Neural cell (in vitro differentiated cells): ENCODE measurements around the gene HEPHL1. TPM values are rescaled to one million over a fixed set of nuclear protein-coding genes. Genes with fewer than 3 reads are reported as not detected.

ENCODE experiments used
- H2AFZ ChIP-seq: fragments of 200-600, 300-800 bp; sonication (generic), shearing (Covaris generic); 2 replicates; pipeline ENCODE4 v1.6.0; 2014; ENCODE audit warnings: low read depth, mild to moderate bottlenecking, antibody characterized with exemption, low read length, moderate library complexity
- H3F3A ChIP-seq: fragments of 200-600 bp; shearing (Covaris generic); 2 replicates; pipeline ENCODE4 v1.6.1; 2016; ENCODE audit warnings: mild to moderate bottlenecking, moderate library complexity, mixed read lengths, antibody characterized with exemption, low read length; ENCODE audit not compliant: insufficient read depth, poor library complexity, severe bottlenecking
- H3K27ac ChIP-seq: fragments of 200-600, 300-800 bp; sonication (generic), shearing (Covaris generic); 2 replicates; pipeline ENCODE4 v1.5.1; 2014; ENCODE audit warnings: mild to moderate bottlenecking, low read length, moderate library complexity
- H3K27me3 ChIP-seq: fragments of 300-800, 200-600 bp; sonication (generic), shearing (Covaris generic); 2 replicates; pipeline ENCODE4 v1.6.0; 2014; ENCODE audit warnings: mild to moderate bottlenecking, low read depth, low read length, moderate library complexity; ENCODE audit not compliant: insufficient read depth
- H3K36me3 ChIP-seq: fragments of 300-800, 200-600 bp; sonication (generic), shearing (Covaris generic); 2 replicates; pipeline ENCODE4 v1.5.1; 2014; ENCODE audit warnings: mild to moderate bottlenecking, antibody characterized with exemption, low read length, moderate library complexity; ENCODE audit not compliant: insufficient read depth
- H3K4me2 ChIP-seq: fragments of 300-800, 200-600 bp; sonication (generic), shearing (Covaris generic); 2 replicates; pipeline ENCODE4 v1.6.0; 2014; ENCODE audit warnings: mild to moderate bottlenecking, low read length
- H3K4me3 ChIP-seq: fragments of 300-800, 200-600 bp; sonication (generic), shearing (Covaris generic); 2 replicates; pipeline ENCODE4 v1.5.1; 2014; ENCODE audit warnings: mild to moderate bottlenecking, low read length, moderate library complexity
- H3K79me2 ChIP-seq: fragments of 200-600 bp; shearing (Covaris generic); replicated peaks from 2 replicates; pipeline ENCODE4 v1.6.0; 2014; ENCODE audit warnings: mild to moderate bottlenecking, low read length, moderate library complexity; ENCODE audit not compliant: insufficient read depth
- H3K9ac ChIP-seq: fragments of 300-800, 200-600 bp; sonication (generic), shearing (Covaris generic); 2 replicates; pipeline ENCODE4 v1.6.1; 2016; ENCODE audit warnings: mild to moderate bottlenecking, low read length, mixed read lengths
- H3K9me2 ChIP-seq: fragments of 200-600 bp; shearing (Covaris generic); 2 replicates; pipeline ENCODE4 v1.6.1; 2016; ENCODE audit warnings: mild to moderate bottlenecking, low read length, mixed read lengths; ENCODE audit not compliant: insufficient read depth
- H3K9me3 ChIP-seq: fragments of 200-600, 300-800 bp; sonication (generic), shearing (Covaris generic); 2 replicates; pipeline ENCODE4 v1.6.1; 2016; ENCODE audit warnings: mild to moderate bottlenecking, mixed run types, low read length, moderate library complexity, mixed read lengths
- H4K20me1 ChIP-seq: fragments of 200-600 bp; shearing (Covaris generic); 2 replicates; pipeline ENCODE4 v1.6.1; 2016; ENCODE audit warnings: mild to moderate bottlenecking, mixed run types; ENCODE audit not compliant: insufficient read depth
- EP300 ChIP-seq: fragments of 450-650 bp; conservative IDR thresholded peaks from 2 replicates; pipeline ENCODE4 v1.6.1; 2014; ENCODE audit warnings: antibody characterized with exemption, mild to moderate bottlenecking, moderate library complexity; ENCODE audit not compliant: poor library complexity, severe bottlenecking
- EZH2 ChIP-seq: fragments of 200-600, 300-800 bp; shearing (Covaris generic), sonication (generic); IDR thresholded peaks from 2 replicates; pipeline ENCODE4 v1.6.1; 2014; ENCODE audit warnings: antibody characterized with exemption, low read length, borderline replicate concordance, mild to moderate bottlenecking; ENCODE audit not compliant: insufficient read depth, poor library complexity, severe bottlenecking
- MXI1 ChIP-seq: fragments of 450-650 bp; conservative IDR thresholded peaks from 2 replicates; pipeline ENCODE4 v1.6.1; 2014; ENCODE audit warnings: antibody characterized with exemption, mild to moderate bottlenecking; ENCODE audit not compliant: poor library complexity, severe bottlenecking
- POLR2AphosphoS5 ChIP-seq: IDR thresholded peaks from 2 replicates; pipeline ENCODE4 v1.6.1; 2012
- RAD21 ChIP-seq: fragments of 450-650 bp; conservative IDR thresholded peaks from 2 replicates; pipeline ENCODE4 v1.6.1; 2014; ENCODE audit warnings: antibody characterized with exemption, mild to moderate bottlenecking, moderate library complexity
- SMC3 ChIP-seq: fragments of 450-650 bp; conservative IDR thresholded peaks from 2 replicates; pipeline ENCODE4 v1.6.1; 2014; ENCODE audit warnings: antibody characterized with exemption, mild to moderate bottlenecking, moderate library complexity; ENCODE audit not compliant: poor library complexity
- TAF1 ChIP-seq: IDR thresholded peaks from 2 replicates; pipeline ENCODE4 v1.6.1; 2012; ENCODE audit warnings: low read depth
- polyA plus RNA-seq: library from polyadenylated mRNA; depleted of rRNA; stranded (reverse); fragments of >200 nt; gene quantifications from 2 replicates; pipeline ENCODE4 v1.2.3, GENCODE V29; 2014
- TF ChIP-seq, protein P1 (sequence below): IDR thresholded peaks from 2 replicates; pipeline ENCODE4 v1.6.1; 2012; ENCODE audit warnings: borderline replicate concordance
- TF ChIP-seq, protein P2 (sequence below): fragments of 450-650 bp; IDR thresholded peaks from 2 replicates; pipeline ENCODE4 v1.5.1; 2014; ENCODE audit warnings: antibody characterized with exemption, mild to moderate bottlenecking, moderate library complexity; ENCODE audit not compliant: poor library complexity, severe bottlenecking

HEPHL1 gene
- polyA plus RNA-seq, 1 donor from 2014 or later, result not detected

DNA sequence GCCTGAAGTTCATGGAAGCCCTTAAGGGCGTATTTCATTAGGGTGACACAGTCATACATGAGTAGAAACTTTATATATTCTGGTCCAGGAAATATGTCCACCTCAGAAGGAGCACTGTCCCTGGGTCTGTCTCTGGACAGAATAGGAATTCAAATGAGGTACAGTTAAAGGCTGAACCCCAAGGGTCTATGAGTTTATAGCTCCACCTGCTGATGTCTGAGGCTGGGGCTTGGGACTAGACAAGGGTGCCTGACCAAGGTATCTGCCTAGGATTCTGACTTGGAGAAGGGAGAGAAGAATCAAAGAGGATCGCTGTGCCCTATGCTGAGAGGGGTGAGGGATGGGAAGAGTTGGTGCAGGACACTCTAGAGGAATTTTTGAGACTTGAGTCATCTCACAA is 14.9 kb downstream of the HEPHL1 start:
- Histone ChIP-seq H3F3A (no peaks in the 10 kb centered on the region), H3K4me3 (no peak overlapping the region), H3K9me2 (no peaks in the 10 kb centered on the region), H3K9me3 (no peaks in the 10 kb centered on the region), H3K36me3 (no peaks in the 10 kb centered on the region), H3K27me3 (no peaks in the 10 kb centered on the region), H3K4me2 (no peak overlapping the region), H2AFZ (no peak overlapping the region), H3K27ac (no peak overlapping the region), H3K79me2 (no peaks in the 10 kb centered on the region), H4K20me1 (no peaks in the 10 kb centered on the region), H3K9ac (no peak overlapping the region)
- TF ChIP-seq EZH2 (no peak), MXI1 (no peak), EP300 (no peak), SMC3 (no peak), RAD21 (no peak)
- TF ChIP-seq, protein P1, sequence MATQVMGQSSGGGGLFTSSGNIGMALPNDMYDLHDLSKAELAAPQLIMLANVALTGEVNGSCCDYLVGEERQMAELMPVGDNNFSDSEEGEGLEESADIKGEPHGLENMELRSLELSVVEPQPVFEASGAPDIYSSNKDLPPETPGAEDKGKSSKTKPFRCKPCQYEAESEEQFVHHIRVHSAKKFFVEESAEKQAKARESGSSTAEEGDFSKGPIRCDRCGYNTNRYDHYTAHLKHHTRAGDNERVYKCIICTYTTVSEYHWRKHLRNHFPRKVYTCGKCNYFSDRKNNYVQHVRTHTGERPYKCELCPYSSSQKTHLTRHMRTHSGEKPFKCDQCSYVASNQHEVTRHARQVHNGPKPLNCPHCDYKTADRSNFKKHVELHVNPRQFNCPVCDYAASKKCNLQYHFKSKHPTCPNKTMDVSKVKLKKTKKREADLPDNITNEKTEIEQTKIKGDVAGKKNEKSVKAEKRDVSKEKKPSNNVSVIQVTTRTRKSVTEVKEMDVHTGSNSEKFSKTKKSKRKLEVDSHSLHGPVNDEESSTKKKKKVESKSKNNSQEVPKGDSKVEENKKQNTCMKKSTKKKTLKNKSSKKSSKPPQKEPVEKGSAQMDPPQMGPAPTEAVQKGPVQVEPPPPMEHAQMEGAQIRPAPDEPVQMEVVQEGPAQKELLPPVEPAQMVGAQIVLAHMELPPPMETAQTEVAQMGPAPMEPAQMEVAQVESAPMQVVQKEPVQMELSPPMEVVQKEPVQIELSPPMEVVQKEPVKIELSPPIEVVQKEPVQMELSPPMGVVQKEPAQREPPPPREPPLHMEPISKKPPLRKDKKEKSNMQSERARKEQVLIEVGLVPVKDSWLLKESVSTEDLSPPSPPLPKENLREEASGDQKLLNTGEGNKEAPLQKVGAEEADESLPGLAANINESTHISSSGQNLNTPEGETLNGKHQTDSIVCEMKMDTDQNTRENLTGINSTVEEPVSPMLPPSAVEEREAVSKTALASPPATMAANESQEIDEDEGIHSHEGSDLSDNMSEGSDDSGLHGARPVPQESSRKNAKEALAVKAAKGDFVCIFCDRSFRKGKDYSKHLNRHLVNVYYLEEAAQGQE, result no peak
- TF ChIP-seq, protein P2, sequence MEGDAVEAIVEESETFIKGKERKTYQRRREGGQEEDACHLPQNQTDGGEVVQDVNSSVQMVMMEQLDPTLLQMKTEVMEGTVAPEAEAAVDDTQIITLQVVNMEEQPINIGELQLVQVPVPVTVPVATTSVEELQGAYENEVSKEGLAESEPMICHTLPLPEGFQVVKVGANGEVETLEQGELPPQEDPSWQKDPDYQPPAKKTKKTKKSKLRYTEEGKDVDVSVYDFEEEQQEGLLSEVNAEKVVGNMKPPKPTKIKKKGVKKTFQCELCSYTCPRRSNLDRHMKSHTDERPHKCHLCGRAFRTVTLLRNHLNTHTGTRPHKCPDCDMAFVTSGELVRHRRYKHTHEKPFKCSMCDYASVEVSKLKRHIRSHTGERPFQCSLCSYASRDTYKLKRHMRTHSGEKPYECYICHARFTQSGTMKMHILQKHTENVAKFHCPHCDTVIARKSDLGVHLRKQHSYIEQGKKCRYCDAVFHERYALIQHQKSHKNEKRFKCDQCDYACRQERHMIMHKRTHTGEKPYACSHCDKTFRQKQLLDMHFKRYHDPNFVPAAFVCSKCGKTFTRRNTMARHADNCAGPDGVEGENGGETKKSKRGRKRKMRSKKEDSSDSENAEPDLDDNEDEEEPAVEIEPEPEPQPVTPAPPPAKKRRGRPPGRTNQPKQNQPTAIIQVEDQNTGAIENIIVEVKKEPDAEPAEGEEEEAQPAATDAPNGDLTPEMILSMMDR, result no peak

DNA sequence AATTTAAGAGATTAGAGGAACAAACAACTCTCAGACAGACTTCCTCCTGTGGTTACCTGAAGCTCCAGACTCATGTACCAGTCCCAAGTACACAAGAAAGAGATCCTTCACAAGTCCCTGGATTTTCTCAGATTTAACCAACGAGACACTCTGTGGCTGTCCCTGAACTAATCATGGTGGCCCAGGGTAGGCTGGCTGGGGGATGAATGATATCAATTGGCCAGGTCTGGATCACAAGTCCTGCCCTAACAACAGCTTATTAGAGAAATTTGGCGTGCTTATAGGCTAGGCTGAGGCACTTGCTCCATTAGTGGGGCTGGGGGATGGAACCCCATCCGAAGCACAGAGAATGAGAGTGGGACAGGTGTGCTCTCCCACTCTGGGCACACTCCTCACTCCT is 22.1 kb downstream of the HEPHL1 start:
- Histone ChIP-seq H3K36me3 (no peaks in the 10 kb centered on the region), H3K27me3 (no peaks in the 10 kb centered on the region), H3K9ac (no peak overlapping the region), H3K9me2 (no peaks in the 10 kb centered on the region), H4K20me1 (no peaks in the 10 kb centered on the region), H3K4me2 (no peak overlapping the region), H3F3A (no peaks in the 10 kb centered on the region), H3K9me3 (no peaks in the 10 kb centered on the region), H3K79me2 (no peaks in the 10 kb centered on the region), H3K27ac (no peak overlapping the region), H2AFZ (no peak overlapping the region), H3K4me3 (no peak overlapping the region)
- TF ChIP-seq EZH2 (no peak), EP300 (no peak), RAD21 (no peak), MXI1 (no peak), SMC3 (no peak), TAF1 (no peak), POLR2AphosphoS5 (no peak)
- TF ChIP-seq, protein P2, result no peak
- TF ChIP-seq, protein P1, result no peak
